ENCODE data around the gene RXFP3. TPM values are rescaled to one million over a fixed set of nuclear protein-coding genes. Genes with fewer than 3 reads are reported as not detected.

The RXFP3 gene
- total RNA-seq, 4 donors from 2014 or later: not detected

DNA sequence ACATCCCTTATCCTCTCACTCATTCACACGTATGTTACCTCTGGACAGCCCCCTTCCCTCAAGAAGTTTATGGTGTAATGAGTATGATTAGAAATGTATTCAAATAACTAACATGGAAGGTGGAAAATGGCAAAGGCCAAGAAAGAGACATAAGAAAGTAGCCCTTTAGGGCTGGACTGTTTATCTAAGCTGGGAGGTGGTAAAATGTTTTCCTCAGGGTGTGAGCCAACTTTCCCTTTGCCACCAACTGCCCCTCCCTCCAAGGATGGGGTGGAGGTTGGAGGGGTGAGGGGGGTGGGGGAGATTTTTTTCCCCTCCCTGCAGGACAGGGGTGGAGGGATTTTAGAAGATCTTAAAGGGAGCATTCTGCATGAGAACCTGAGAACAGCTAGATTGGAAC, 40.1 kb downstream of the RXFP3 start:
- in situ Hi-C loops (cut with MboI; ENCODE audit: low pct_ligation_motif_present in 1 of 4, low pct_unique_long_range_greater_than_20kb in 1 of 4, low sequenced_read_pairs in 3 of 4) (loop anchor here in 1 of 4 donors (25.0 kb wide), 1 partner anchor 486 kb away; no protein-coding TSS in a partner anchor), intact Hi-C loops (cut with DNase I; ENCODE audit: low total_unique reads) (no loop called here)
- no peaks in the 10 kb centered on the region for H3K27me3 ChIP-seq
- H3K27ac ChIP-seq: no peak overlapping the region
- H3K4me1 ChIP-seq: peaks cover 0 to 7% (median 1%) of the 10 kb centered on the region in 4 donors
- WGBS, 2 donors (ENCODE audit: low coverage in 1 of 2): 50 to 65% methylated on average over 1 of the region's 1 CpG
- DNase-seq: no peak
- no peaks in the 10 kb centered on the region for H3K9me3 ChIP-seq
- H3K36me3 ChIP-seq: no peaks in the 10 kb centered on the region
- TF ChIP-seq CTCF (IDR thresholded peaks at IDR 0.05): no peak
- no peak for TF ChIP-seq POLR2A (IDR thresholded peaks at IDR 0.05)
- H3K4me3 ChIP-seq: no peak overlapping the region

DNA sequence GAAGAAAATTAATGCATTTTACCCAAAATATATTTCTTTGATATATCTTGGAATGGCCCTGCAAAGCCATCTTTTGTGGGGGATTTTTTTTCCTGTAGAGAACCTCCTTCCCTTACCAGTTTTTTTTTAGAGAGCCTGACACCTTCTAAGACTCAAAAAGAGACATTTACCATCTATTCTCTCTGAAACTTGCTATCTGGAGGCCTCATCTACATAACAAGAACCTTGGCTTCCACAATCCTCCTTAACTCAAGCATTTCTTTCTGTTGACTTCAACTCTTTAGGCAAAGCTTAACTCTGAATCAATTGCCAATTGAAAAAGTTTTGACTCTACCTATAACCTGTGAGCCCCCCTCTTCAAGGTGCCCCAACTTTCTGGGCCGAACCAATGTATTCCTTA, 42.1 kb downstream of the RXFP3 start:
- Histone ChIP-seq H3K4me1 (peaks cover 0 to 7% (median 1%) of the 10 kb centered on the region in 4 donors), H3K9me3 (no peaks in the 10 kb centered on the region), H3K27me3 (no peaks in the 10 kb centered on the region), H3K36me3 (no peaks in the 10 kb centered on the region), H3K27ac (no peak overlapping the region), H3K4me3 (no peak overlapping the region)
- no peak for DNase-seq
- WGBS, 2 donors (ENCODE audit: low coverage in 1 of 2): 86 to 92% methylated on average over 1 of the region's 1 CpG
- in situ Hi-C loops (cut with MboI; ENCODE audit: low pct_ligation_motif_present in 1 of 4, low pct_unique_long_range_greater_than_20kb in 1 of 4, low sequenced_read_pairs in 3 of 4): loop anchor here in 1 of 4 donors (25.0 kb wide), 1 partner anchor 484 kb away; no protein-coding TSS in a partner anchor
- TF ChIP-seq EP300 (IDR thresholded peaks at IDR 0.05; ENCODE audit: low read depth) (no peak), CTCF (IDR thresholded peaks at IDR 0.05) (no peak), POLR2A (IDR thresholded peaks at IDR 0.05) (no peak), POLR2AphosphoS5 (IDR thresholded peaks at IDR 0.05) (no peak)
- intact Hi-C loops (cut with DNase I; ENCODE audit: low total_unique reads): no loop called here

- no peak overlapping the region for H3K27ac ChIP-seq
- peaks cover 0 to 7% (median 1%) of the 10 kb centered on the region in 4 donors for H3K4me1 ChIP-seq
- H3K9me3 ChIP-seq: no peaks in the 10 kb centered on the region
- TF ChIP-seq EP300 (IDR thresholded peaks at IDR 0.05; ENCODE audit: low read depth): no peak
- TF ChIP-seq CTCF (IDR thresholded peaks at IDR 0.05): no peak
- no peak for TF ChIP-seq POLR2AphosphoS5 (IDR thresholded peaks at IDR 0.05)
- no peak for TF ChIP-seq POLR2A (IDR thresholded peaks at IDR 0.05)
- no peaks in the 10 kb centered on the region for H3K36me3 ChIP-seq
- DNase-seq: no peak
- no peaks in the 10 kb centered on the region for H3K27me3 ChIP-seq
- in situ Hi-C loops (cut with MboI; ENCODE audit: low pct_ligation_motif_present in 1 of 4, low pct_unique_long_range_greater_than_20kb in 1 of 4, low sequenced_read_pairs in 3 of 4) (loop anchor here in 1 of 4 donors (25.0 kb wide), 1 partner anchor 482 kb away; no protein-coding TSS in a partner anchor), intact Hi-C loops (cut with DNase I; ENCODE audit: low total_unique reads) (no loop called here)
- WGBS, 2 donors (ENCODE audit: low coverage in 1 of 2): 84 to 93% methylated on average over 3 of the region's 3 CpGs
- no peak overlapping the region for H3K4me3 ChIP-seq
Measured at GRCh38 chr5:33980030-33980429, 43.8 kb downstream of the RXFP3 start.

DNA sequence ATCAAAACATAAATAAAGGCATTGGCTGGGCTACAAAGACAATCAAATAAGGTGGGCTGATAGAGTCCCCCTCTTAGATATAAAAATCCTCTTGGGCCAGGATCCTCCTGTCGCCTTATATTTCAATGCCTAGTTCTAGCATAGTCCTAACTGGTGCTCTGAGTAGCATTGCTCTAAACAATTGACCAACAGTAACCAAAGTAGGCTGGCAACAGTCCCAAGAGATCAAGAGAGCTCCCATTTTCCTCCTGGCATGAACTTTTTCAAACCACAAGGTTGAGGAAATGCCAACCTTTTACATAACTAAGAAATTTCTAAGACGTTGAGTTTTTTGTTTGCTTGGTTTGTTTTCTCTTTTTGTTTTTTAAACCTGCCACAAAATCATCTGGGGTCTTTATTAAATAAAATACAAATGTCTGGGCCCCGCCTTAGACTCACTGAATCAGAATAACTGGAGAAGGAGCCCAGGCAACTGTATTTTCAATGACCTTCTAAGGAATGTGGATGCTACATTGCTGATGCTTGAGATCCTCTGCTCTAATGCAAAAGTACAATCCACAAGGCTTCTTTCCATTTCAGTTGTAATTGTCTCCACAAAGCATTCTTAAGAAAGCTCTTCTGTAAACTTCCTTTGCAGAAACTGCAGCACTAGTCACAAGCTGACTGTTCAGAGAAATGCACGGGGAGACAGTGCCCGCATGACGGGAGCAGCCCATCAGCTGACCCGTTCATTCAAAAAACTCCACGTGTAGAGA, 45.4 kb downstream of the RXFP3 start:
- Histone ChIP-seq H3K4me1 (no peaks in the 10 kb centered on the region), H3K4me3 (no peak overlapping the region), H3K27me3 (no peaks in the 10 kb centered on the region), H3K36me3 (peaks cover 0 to 2% (median 0%) of the 10 kb centered on the region in 4 donors), H3K27ac (no peak overlapping the region), H3K9me3 (no peaks in the 10 kb centered on the region)
- TF ChIP-seq EP300 (IDR thresholded peaks at IDR 0.05; ENCODE audit: low read depth) (no peak), POLR2A (IDR thresholded peaks at IDR 0.05) (no peak), POLR2AphosphoS5 (IDR thresholded peaks at IDR 0.05) (no peak), CTCF (IDR thresholded peaks at IDR 0.05) (no peak)
- intact Hi-C loops (cut with DNase I; ENCODE audit: low total_unique reads) (no loop called here), in situ Hi-C loops (cut with MboI; ENCODE audit: low pct_ligation_motif_present in 1 of 4, low pct_unique_long_range_greater_than_20kb in 1 of 4, low sequenced_read_pairs in 3 of 4) (loop anchor here in 1 of 4 donors (25.0 kb wide), 1 partner anchor 481 kb away; no protein-coding TSS in a partner anchor)
- WGBS, 2 donors (ENCODE audit: low coverage in 1 of 2): 77 to 83% methylated on average over 2 to 8 of the region's 8 CpGs
- no peak for DNase-seq
